Measurements from ENCODE around the gene SYCE3.

- TF ChIP-seq CTCF (IDR thresholded peaks at IDR 0.05): no peak
- no peak for TF ChIP-seq POLR2A (IDR thresholded peaks at IDR 0.05)
Observed at GRCh38 chr22:50610041-50610451, 47.3 kb upstream of the SYCE3 start.
